ENCODE results near the gene STXBP2.
"Not testable (repeated sequence)": the region's sequence is repeated elsewhere in the genome, so short reads cannot be mapped to it uniquely, and the experiment has no call there.

Gene STXBP2

DNA sequence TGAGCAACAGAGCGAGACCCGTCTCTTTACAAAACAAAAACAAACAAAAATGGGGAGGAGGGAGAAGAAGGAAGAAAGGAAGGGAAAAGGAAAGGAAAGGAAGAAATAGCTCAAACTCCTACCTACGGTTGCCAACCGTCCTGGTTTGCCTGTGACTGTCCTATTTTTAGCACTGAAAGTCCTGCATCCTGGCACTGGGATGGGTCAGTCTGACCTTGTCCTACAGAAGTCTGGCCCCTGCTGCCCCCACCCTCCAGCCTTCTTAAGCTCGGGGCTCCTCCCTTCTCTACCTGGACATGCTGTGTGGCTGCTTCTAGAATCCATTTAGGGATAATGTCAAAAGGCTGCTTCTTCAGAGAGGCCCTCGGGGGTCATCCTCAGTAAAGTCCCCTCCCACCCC, 1.2 kb upstream of the STXBP2 start:
- DNase-seq = no peak

DNA sequence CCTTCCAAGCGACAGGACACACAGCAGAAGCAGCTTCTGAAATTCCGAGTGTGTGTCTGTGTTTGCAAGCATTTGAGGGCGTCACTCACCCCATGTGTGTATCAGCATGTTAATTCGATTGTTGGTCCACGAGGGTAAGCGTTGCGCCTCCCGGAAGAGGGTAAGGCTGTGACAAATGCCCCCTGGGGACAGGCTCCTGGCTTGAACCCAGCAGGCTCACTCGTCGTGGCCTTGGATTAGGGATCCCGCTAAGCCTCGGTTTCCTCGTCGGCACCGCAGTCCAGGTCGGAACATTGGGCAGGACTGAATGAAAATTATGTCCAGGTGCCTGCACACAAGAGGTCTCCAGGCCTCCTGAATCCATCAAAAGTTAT, 606 bp upstream of the STXBP2 start:
- no peak for DNase-seq

- DNase-seq = peak; percentile 10
Observed at GRCh38 chr19:7637374-7638256, 705 bp downstream of the STXBP2 start.

GRCh38 chr19:7638802-7639465, 2.0 kb downstream of the STXBP2 start:
- no peak for DNase-seq

- no peak for DNase-seq
Observed at GRCh38 chr19:7639863-7640348, 3.0 kb downstream of the STXBP2 start.

DNA sequence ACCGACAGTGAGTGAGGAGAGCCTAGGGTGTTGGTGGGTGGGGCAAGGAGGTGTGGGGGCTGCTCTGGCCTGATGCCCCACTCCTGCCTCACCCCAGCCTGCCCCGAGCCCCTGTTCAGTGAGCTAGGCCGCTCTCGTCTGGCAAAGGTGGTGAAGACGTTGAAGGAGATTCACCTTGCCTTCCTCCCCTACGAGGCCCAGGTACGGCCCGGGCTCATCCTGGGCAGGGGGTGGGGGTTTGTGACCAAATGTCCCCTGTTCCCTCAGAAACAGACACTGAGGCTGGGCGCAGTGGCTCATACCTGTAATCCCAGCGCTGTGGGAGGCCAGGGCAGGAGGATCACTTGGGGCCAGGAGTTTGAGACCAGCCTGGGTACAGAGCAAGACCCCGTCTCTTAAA, 3.9 kb downstream of the STXBP2 start:
- DNase-seq = no peak

DNA sequence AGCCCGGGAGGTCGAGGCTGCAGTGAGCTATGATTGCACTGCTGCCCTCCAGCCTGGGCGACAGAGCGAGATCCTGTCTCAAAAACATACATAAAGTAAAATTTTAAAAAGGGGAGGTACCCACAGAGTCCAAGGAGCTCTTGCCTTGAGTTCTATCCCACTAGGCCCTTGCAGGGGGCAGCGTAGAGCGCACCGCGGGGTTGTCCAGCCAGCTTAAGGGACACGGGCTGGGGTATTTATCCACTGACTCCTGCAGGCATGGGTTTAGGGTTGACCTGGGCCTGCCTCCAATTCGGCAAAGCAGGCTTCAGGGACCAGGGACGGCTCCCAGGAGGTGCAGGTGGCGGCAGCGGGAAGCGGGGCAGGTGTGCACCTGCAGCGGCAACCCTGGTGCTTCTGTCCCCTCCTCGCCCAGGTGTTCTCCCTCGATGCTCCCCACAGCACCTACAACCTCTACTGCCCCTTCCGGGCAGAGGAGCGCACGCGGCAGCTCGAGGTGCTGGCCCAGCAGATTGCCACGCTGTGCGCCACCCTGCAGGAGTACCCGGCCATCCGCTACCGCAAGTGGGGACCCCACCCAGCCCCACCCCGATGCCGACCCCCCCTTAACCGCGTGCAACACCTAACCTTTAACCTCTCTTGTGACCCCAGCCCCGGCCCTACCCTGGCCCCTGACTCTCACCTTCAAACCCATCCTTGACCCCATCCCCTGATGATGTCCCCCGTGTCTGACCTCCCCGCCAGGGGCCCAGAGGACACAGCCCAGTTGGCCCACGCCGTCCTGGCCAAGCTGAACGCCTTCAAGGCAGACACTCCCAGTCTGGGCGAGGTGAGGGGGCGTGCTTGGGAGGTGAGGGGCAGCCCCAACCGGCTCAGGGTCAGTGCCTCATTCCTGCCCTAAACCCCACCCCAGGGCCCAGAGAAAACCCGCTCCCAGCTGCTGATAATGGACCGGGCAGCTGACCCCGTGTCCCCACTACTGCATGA, 4.7 kb downstream of the STXBP2 start:
- no peak for DNase-seq

GRCh38 chr19:7642295-7643030, 5.6 kb downstream of the STXBP2 start:
- no peak for DNase-seq

GRCh38 chr19:7643031-7643415, 6.1 kb downstream of the STXBP2 start:
- DNase-seq = no peak

- DNase-seq = not testable (repeated sequence)
Observed at GRCh38 chr19:7643629-7644549, 7.0 kb downstream of the STXBP2 start.

- no peak for DNase-seq
Observed at GRCh38 chr19:7644550-7644877, 7.6 kb downstream of the STXBP2 start.

- DNase-seq = no peak
Observed at GRCh38 chr19:7645163-7645562, 8.3 kb downstream of the STXBP2 start.

DNA sequence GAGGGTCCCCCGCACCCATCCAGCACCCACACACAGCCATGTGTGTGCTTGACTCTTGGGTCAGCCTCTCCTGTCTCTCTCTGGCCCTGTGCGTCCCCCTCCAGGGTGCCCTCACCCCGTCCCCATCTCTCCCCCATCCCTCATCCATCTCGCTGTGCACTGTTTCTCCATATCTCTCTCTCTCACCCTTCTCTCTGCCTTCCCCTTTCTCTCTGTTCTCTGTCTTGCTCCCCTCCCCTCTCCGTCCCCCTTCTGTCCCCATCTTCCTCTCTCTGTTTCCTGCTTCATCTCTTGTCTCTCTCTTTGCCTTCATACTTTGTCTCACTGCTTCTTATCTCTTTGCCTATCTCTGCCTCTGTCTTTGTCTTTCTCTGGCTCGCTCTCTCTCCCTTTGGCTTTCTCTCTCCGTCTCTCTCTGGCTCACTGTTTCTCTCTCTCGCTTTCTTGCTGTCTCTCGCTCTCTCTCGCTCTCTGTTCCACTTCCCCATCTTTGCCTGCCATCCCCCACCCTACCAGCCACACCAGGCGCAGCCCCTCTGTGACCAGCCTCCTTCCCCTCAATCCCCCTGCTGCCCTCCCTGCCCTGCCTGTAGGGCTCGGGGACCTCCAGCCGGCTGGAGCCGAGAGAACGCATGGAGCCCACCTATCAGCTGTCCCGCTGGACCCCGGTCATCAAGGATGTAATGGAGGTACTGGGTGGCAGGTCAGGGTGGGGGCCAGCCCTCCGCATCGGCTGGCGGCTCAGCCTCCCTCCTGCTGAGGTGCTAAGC, 8.9 kb downstream of the STXBP2 start:
- DNase-seq = no peak

DNA sequence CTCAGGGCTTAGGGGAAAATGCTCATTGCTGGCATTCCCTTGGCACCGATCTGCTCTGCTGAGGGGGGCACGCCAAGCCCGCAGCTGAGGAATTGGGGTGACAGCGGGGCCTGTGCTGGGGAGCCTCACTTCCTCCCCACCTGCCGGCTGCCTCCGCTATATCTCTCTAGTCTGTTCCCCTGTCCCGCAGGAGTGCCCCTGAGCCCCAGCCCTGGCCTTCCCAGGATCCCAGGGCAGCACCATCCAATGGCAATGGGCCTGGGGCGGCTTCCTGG, 9.5 kb downstream of the STXBP2 start:
- DNase-seq = no peak

- no peak for DNase-seq
Observed at GRCh38 chr19:7647156-7647555, 10.2 kb downstream of the STXBP2 start.

DNA sequence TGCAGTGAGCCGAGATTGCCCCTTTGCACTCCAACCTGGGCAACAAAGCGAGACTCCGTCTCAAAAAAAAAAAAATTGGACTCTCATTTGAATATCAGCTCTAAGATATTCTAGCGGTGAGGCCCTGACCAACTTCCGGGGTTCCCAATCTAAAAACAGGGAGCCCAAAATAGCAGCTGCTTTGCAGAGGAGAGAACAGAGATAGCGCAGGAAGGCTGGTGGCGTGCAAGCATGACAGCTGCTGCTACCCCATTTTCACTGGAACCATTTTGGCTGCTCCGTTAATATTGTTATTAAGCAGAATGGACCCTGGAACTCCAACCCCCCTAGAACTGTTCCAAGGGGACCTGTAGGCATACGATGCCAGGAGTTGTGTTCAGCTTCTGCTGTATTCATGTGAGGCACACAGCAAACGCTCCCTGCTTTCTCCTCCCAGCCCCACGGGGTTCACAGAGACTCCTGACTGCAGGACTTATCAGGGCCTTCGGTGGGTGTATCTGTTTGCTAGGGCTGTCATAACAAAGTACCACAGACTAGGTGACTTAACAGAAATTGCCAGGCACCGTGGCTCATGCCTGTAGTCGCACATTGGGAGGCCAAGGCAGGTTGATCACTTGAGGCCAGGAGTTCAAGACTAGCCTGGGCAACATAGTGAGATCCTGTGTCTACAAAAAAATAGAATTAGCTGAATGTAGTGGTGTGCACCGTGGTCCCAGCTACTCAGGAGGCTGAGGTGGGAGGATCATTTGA, 11.5 kb downstream of the STXBP2 start:
- DNase-seq = no peak

GRCh38 chr19:7650148-7650547, 13.2 kb downstream of the STXBP2 start:
- no peak for DNase-seq

GRCh38 chr19:7652061-7652641, 15.2 kb downstream of the STXBP2 start:
- peak; percentile 82 for DNase-seq

- DNase-seq = no peak
Observed at GRCh38 chr19:7654401-7654800, 17.5 kb downstream of the STXBP2 start.

GRCh38 chr19:7655581-7655980, 18.7 kb downstream of the STXBP2 start:
- no peak for DNase-seq
